K562 (cell line): ENCODE measurements around the gene GTPBP2. TPM values are rescaled to one million over a fixed set of nuclear protein-coding genes. Genes with fewer than 3 reads are reported as not detected.

Experiments
- ARHGAP35 ChIP-seq: fragments of 450-650 bp; IDR thresholded peaks from 2 replicates; pipeline ENCODE4 v1.6.1; 2018; ENCODE audit not compliant: partially characterized antibody
- CBX3 ChIP-seq, 2 experiments: IDR thresholded peaks; 1 replicate in 1 of 2; 2 replicates in 1 of 2; pipeline ENCODE4 v1.6.1; 2012; ENCODE audit warnings: inconsistent platforms in 2 of 2, low read length in 2 of 2, borderline replicate concordance in 1 of 2, control low read depth in 1 of 2
- CREBBP ChIP-seq: IDR thresholded peaks from one replicate; pipeline ENCODE4 v1.6.1; 2012; ENCODE audit warnings: low read depth, mild to moderate bottlenecking, control low read depth, inconsistent platforms, low read length
- CTBP1 ChIP-seq: fragments of 450-650 bp; IDR thresholded peaks from 2 replicates; pipeline ENCODE4 v1.6.1; 2016; ENCODE audit warnings: borderline replicate concordance
- E2F3 ChIP-seq: fragments of 250-450 bp; sonication (Bioruptor Pico); IDR thresholded peaks from 2 replicates; pipeline ENCODE4 v1.4.0; 2020; ENCODE audit warnings: mild to moderate bottlenecking
- EP400 ChIP-seq: fragments of 450-650 bp; IDR thresholded peaks from 2 replicates; pipeline ENCODE4 v1.6.1; 2017; ENCODE audit warnings: antibody characterized with exemption, mild to moderate bottlenecking, moderate library complexity
- ETV5 ChIP-seq: sonication (generic); formaldehyde crosslinking; IDR thresholded peaks from 2 replicates; pipeline ENCODE4 v1.4.0; 2020; ENCODE audit warnings: low read depth, mild to moderate bottlenecking, missing genetic modification reagents
- LCOR ChIP-seq: sonication (generic); formaldehyde crosslinking; IDR thresholded peaks from 2 replicates; pipeline ENCODE4 v1.8.0; 2022; ENCODE audit warnings: mild to moderate bottlenecking, missing genetic modification reagents
- NBN ChIP-seq: fragments of 450-650 bp; IDR thresholded peaks from 2 replicates; pipeline ENCODE4 v1.6.1; 2016; ENCODE audit warnings: low read depth, mild to moderate bottlenecking
- NONO ChIP-seq, 2 experiments: fragments of 200-400 bp in 1 of 2; fragments of 450-650 bp in 1 of 2; formaldehyde crosslinking in 1 of 2; IDR thresholded peaks; 2 replicates each; pipeline ENCODE4 v1.6.1; 2017; ENCODE audit warnings: low read depth in 2 of 2, mild to moderate bottlenecking in 2 of 2, moderate library complexity in 2 of 2, low read length in 1 of 2
- RAD21 ChIP-seq, 2 experiments: fragments of 250-450 bp in 1 of 2; fragments of 450-650 bp in 1 of 2; sonication (Bioruptor Pico) in 1 of 2; formaldehyde crosslinking in 1 of 2; IDR thresholded peaks in 1 of 2; conservative IDR thresholded peaks in 1 of 2; 2 replicates each; pipeline versions ENCODE4 v1.4.0 to v1.8.0; 2020 to 2022; ENCODE audit warnings: mild to moderate bottlenecking in 2 of 2, moderate library complexity in 1 of 2
- RFX1 ChIP-seq: fragments of 450-650 bp; IDR thresholded peaks from 2 replicates; pipeline ENCODE4 v1.6.1; 2016; ENCODE audit warnings: mild to moderate bottlenecking, moderate library complexity
- SIN3B ChIP-seq: fragments of 450-650 bp; IDR thresholded peaks from 2 replicates; pipeline ENCODE4 v1.6.1; 2017; ENCODE audit warnings: low read depth, mild to moderate bottlenecking, moderate library complexity
- SMAD3 ChIP-seq: fragments of 450-650 bp; formaldehyde crosslinking; conservative IDR thresholded peaks from 2 replicates; pipeline ENCODE4 v1.4.0; 2020; ENCODE audit warnings: mild to moderate bottlenecking
- TAF9B ChIP-seq: fragments of 450-650 bp; IDR thresholded peaks from 2 replicates; pipeline ENCODE4 v1.6.1; 2018; ENCODE audit warnings: mild to moderate bottlenecking; ENCODE audit not compliant: partially characterized antibody
- ZNF41 ChIP-seq: fragments of 250-450 bp; sonication (Bioruptor Pico); conservative IDR thresholded peaks from 2 replicates; pipeline ENCODE4 v1.4.0; 2020; ENCODE audit warnings: mild to moderate bottlenecking
- ZNF445 ChIP-seq: fragments of 250-450 bp; sonication (Bioruptor Pico); IDR thresholded peaks from 2 replicates; pipeline ENCODE4 v1.4.0; 2020; ENCODE audit warnings: low read depth, mild to moderate bottlenecking, moderate library complexity
- polyA plus RNA-seq, 8 experiments: library from polyadenylated mRNA; depleted of rRNA in 4 of 8; stranded (reverse) in 5 of 8; unstranded in 3 of 8; fragments of >200 nt; fragmentation: Nextera tagmentation in 2 of 8; fragmentation: Illumina TruSeq in 1 of 8; extraction: Ambion mirVana in 2 of 8; extraction: Trizol in 1 of 8; gene quantifications; 2 replicates each; pipeline versions ENCODE4 v1.2.1 to v1.2.3, GENCODE V29; 2011 to 2014; ENCODE audit warnings: inconsistent platforms in 1 of 8, missing spikeins in 1 of 8
- total RNA-seq, 7 experiments: library from RNA; depleted of rRNA in 6 of 7; stranded (reverse); fragments of >200 nt in 6 of 7; fragmentation: Illumina TruSeq in 2 of 7; extraction: Trizol in 2 of 7; gene quantifications; 2 replicates each; pipeline versions ENCODE4 v1.2.1 to v1.2.3, GENCODE V29; 2011 to 2021; ENCODE audit warnings: low replicate concordance in 1 of 7
- TF ChIP-seq, protein P1 (sequence below): fragments of 450-650 bp; formaldehyde crosslinking; IDR thresholded peaks from 2 replicates; pipeline ENCODE4 v1.4.0; 2022; ENCODE audit warnings: mild to moderate bottlenecking, moderate library complexity
- TF ChIP-seq, protein P2 (sequence below), 2 experiments: fragments of 450-650 bp; conservative IDR thresholded peaks; 2 replicates each; pipeline ENCODE4 v1.6.1; 2017; ENCODE audit warnings: mild to moderate bottlenecking in 2 of 2, moderate library complexity in 2 of 2
- TF ChIP-seq, protein P3 (sequence below): fragments of 450-650 bp; IDR thresholded peaks from 2 replicates; pipeline ENCODE4 v1.6.1; 2014; ENCODE audit warnings: low read depth, mild to moderate bottlenecking, moderate library complexity, borderline replicate concordance
- TF ChIP-seq, protein P4 (sequence below), 3 experiments: IDR thresholded peaks in 2 of 3; conservative IDR thresholded peaks in 1 of 3; 2 replicates each; pipeline ENCODE4 v1.5.1; 2011 to 2012; ENCODE audit warnings: low read length in 3 of 3, mild to moderate bottlenecking in 3 of 3, control low read depth in 2 of 3, improper control_type of control experiment in 1 of 3, inconsistent platforms in 1 of 3, low read depth in 1 of 3, mixed read lengths in 1 of 3, moderate library complexity in 1 of 3; ENCODE audit not compliant: insufficient read depth in 2 of 3

The GTPBP2 gene
- total and polyA plus RNA-seq, 9 of the 15 experiments (the other 6 are each of a cell fraction or from before 2014, with no cell fraction given), result 48.4 to 196 (median 111) TPM

DNA sequence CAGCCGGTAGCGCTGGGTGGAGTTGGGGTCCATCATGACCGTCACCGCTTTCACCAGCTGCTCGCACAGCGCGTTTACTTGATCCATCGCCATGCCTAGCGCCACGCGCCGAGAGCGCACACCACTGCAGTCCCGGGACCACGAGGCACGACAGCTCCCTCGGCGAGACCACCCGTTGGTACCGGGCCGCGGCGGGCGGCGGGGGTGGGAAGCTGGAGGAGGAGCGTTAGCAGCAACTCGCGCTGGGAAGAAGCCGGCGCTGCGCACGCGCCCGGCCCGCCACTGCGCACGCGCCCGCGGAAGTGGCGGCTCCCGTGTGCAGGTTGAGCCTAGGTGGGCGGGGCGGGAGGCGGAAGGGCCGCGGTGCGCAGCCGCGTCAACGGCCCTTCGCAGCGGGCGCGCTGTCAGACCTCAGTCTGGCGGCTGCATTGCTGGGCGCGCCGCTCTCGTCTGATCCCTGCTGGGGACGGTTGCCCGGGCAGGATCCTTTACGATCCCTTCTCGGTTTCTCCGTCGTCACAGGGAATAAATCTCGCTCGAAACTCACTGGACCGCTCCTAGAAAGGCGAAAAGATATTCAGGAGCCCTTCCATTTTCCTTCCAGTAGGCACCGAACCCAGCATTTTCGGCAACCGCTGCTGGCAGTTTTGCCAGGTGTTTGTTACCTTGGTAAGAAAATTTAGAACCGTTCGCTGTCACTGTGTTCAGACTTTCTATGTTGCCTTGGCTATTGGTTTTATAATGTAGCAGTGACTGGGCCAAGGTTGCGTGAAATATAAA is 53.1 kb downstream of the GTPBP2 start, which contains the start of the genes POLH and XPO5 (continued):
- TF ChIP-seq ZNF41 (no peak), CREBBP (no peak), E2F3 (CRISPR knock-in tag) (peak; percentile 49; the same call in 1 of the 2 replicates), RAD21 (CRISPR knock-in tag; conservative IDR thresholded peaks at IDR 0.05 in 1 of 2, IDR thresholded peaks at IDR 0.05 in 1 of 2) (0 out of 4 replicates have a peak, but pooled peaks of 1 of the 2 experiments have one; percentile 18), SIN3B (no peak; the same call in none of the 2 replicates), NBN (peak; percentile 20; the same call in 1 of the 2 replicates), SMAD3 (CRISPR knock-in tag) (no peak), CBX3 (IDR thresholded peaks at IDR 0.05; ENCODE audit: borderline replicate concordance in 1 of 2, low read length in 2 of 2) (peak in 1 of 2 experiments; percentile 79; a peak in 1 of 3 replicates), TAF9B (peak; percentile 87), LCOR (CRISPR knock-in tag) (peak; percentile 46; the same call in 1 of the 2 replicates), CTBP1 (peak; percentile 99), ARHGAP35 (no peak), ZNF445 (peak; percentile 50; the same call in 1 of the 2 replicates), RFX1 (no peak), ETV5 (CRISPR knock-in tag) (peak; percentile 52; the same call in 1 of the 2 replicates), NONO (IDR thresholded peaks at IDR 0.05; ENCODE audit: low read depth in 2 of 2, low read length in 1 of 2) (peak; percentile 67 to 81; a peak in 2 of 4 replicates), EP400 (peak; percentile 95)
- TF ChIP-seq, protein P1, sequence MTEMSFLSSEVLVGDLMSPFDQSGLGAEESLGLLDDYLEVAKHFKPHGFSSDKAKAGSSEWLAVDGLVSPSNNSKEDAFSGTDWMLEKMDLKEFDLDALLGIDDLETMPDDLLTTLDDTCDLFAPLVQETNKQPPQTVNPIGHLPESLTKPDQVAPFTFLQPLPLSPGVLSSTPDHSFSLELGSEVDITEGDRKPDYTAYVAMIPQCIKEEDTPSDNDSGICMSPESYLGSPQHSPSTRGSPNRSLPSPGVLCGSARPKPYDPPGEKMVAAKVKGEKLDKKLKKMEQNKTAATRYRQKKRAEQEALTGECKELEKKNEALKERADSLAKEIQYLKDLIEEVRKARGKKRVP (CRISPR knock-in tag), result no peak
- TF ChIP-seq, protein P2, sequence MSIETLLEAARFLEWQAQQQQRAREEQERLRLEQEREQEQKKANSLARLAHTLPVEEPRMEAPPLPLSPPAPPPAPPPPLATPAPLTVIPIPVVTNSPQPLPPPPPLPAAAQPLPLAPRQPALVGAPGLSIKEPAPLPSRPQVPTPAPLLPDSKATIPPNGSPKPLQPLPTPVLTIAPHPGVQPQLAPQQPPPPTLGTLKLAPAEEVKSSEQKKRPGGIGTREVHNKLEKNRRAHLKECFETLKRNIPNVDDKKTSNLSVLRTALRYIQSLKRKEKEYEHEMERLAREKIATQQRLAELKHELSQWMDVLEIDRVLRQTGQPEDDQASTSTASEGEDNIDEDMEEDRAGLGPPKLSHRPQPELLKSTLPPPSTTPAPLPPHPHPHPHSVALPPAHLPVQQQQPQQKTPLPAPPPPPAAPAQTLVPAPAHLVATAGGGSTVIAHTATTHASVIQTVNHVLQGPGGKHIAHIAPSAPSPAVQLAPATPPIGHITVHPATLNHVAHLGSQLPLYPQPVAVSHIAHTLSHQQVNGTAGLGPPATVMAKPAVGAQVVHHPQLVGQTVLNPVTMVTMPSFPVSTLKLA (conservative IDR thresholded peaks at IDR 0.05), result peak; percentile 94 to 98
- TF ChIP-seq, protein P3, sequence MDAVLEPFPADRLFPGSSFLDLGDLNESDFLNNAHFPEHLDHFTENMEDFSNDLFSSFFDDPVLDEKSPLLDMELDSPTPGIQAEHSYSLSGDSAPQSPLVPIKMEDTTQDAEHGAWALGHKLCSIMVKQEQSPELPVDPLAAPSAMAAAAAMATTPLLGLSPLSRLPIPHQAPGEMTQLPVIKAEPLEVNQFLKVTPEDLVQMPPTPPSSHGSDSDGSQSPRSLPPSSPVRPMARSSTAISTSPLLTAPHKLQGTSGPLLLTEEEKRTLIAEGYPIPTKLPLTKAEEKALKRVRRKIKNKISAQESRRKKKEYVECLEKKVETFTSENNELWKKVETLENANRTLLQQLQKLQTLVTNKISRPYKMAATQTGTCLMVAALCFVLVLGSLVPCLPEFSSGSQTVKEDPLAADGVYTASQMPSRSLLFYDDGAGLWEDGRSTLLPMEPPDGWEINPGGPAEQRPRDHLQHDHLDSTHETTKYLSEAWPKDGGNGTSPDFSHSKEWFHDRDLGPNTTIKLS, result peak; percentile 77
- TF ChIP-seq, protein P4, sequence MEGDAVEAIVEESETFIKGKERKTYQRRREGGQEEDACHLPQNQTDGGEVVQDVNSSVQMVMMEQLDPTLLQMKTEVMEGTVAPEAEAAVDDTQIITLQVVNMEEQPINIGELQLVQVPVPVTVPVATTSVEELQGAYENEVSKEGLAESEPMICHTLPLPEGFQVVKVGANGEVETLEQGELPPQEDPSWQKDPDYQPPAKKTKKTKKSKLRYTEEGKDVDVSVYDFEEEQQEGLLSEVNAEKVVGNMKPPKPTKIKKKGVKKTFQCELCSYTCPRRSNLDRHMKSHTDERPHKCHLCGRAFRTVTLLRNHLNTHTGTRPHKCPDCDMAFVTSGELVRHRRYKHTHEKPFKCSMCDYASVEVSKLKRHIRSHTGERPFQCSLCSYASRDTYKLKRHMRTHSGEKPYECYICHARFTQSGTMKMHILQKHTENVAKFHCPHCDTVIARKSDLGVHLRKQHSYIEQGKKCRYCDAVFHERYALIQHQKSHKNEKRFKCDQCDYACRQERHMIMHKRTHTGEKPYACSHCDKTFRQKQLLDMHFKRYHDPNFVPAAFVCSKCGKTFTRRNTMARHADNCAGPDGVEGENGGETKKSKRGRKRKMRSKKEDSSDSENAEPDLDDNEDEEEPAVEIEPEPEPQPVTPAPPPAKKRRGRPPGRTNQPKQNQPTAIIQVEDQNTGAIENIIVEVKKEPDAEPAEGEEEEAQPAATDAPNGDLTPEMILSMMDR (IDR thresholded peaks at IDR 0.05 in 2 of 3, conservative IDR thresholded peaks at IDR 0.05 in 1 of 3; ENCODE audit: insufficient read depth in 2 of 3, low read depth in 1 of 3, low read length in 3 of 3), result peak; percentile 35 to 59 (median 50); a peak in 5 of 6 replicates
